OCI-LY3 (cell line): ENCODE measurements around the gene ERICH2.

Experiments
- EZH2phosphoT487 ChIP-seq: fragments of 200-600 bp; shearing (Covaris generic); IDR thresholded peaks from 2 replicates; pipeline ENCODE4 v1.6.1; 2018; ENCODE audit warnings: antibody characterized with exemption, mixed run types, low read depth
- TF ChIP-seq, protein P1 (sequence below): fragments of 200-600, 300-600 bp; sonication (generic); IDR thresholded peaks from 2 replicates; pipeline ENCODE4 v1.5.1; 2014; ENCODE audit warnings: antibody characterized with exemption, low read length, low read depth

DNA sequence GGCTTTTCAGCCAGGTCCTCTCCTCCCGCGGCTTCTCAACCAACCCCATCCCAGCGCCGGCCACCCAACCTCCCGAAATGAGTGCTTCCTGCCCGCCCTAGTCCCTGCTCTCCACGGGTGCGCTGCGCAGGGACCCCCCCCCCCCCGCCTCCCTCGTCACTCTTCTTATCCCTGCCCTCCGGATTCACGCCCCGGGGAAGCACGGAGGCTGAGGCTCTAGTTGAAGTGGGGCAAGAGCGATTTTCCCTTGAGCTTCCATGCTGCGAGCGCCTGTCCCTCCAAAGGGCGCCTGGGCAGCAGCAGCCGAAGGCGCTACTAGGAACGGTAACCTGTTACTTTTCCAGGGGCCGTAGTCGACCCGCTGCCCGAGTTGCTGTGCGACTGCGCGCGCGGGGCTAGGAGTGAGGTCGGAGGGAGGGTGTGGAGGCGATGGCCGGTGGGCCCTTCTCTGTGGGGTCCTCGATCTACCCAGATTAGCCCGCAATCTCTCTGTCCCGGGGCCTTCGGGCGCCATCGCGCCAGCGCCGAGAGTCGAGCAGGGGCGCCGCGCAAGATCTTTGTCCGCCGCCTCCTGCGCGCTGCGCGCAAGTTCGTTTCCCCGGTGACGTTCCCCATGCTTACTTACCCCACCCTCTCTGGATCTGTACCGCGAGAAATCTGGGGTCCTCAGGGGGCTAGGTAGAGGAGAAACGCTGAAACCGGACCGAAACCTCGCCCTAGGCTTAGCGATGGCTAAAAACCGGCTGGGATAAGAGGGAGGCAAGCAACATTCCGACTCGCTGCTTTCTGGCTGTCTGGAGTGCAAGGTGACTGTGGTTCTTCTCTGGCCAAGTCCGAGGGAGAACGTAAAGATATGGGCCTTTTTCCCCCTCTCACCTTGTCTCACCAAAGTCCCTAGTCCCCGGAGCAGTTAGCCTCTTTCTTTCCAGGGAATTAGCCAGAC is 47.2 kb downstream of the ERICH2 start:
- TF ChIP-seq, protein P1, sequence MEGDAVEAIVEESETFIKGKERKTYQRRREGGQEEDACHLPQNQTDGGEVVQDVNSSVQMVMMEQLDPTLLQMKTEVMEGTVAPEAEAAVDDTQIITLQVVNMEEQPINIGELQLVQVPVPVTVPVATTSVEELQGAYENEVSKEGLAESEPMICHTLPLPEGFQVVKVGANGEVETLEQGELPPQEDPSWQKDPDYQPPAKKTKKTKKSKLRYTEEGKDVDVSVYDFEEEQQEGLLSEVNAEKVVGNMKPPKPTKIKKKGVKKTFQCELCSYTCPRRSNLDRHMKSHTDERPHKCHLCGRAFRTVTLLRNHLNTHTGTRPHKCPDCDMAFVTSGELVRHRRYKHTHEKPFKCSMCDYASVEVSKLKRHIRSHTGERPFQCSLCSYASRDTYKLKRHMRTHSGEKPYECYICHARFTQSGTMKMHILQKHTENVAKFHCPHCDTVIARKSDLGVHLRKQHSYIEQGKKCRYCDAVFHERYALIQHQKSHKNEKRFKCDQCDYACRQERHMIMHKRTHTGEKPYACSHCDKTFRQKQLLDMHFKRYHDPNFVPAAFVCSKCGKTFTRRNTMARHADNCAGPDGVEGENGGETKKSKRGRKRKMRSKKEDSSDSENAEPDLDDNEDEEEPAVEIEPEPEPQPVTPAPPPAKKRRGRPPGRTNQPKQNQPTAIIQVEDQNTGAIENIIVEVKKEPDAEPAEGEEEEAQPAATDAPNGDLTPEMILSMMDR: no peak
- no peak for TF ChIP-seq EZH2phosphoT487
